ENCODE measurements around the gene NRXN3. TPM values are rescaled to one million over a fixed set of nuclear protein-coding genes. Genes with fewer than 3 reads are reported as not detected.
A peak's percentile ranks its signal among the peaks of the same experiment; 100 is the strongest.
"Not testable (repeated sequence)": the region's sequence is repeated elsewhere in the genome, so short reads cannot be mapped to it uniquely, and the experiment has no call there.

The NRXN3 gene
- total RNA-seq, 1 donor from 2014 or later: 1.0 TPM

DNA sequence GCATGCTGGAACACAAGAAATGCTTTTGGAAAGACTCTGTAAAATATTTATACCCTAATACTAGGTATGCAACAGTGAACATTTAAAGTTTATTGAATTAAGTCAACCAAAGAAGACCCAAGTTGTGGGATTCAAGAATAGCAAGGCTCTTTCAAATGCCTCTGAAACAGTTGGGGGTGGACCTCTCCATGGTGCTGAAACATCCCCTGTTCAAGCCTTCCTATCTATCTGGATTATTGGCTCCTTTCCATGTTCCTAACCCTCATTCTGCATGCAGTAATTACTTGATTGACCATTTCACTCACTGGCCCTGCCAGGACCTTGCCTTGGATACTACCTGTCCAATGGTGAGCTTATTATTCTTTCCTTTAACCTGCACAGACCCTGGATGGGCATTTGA, 349.7 kb downstream of the NRXN3 start:
- ATAC-seq (no peak), DNase-seq (no peak)
- intact Hi-C loops (cut with micrococcal nuclease): no loop called here

DNA sequence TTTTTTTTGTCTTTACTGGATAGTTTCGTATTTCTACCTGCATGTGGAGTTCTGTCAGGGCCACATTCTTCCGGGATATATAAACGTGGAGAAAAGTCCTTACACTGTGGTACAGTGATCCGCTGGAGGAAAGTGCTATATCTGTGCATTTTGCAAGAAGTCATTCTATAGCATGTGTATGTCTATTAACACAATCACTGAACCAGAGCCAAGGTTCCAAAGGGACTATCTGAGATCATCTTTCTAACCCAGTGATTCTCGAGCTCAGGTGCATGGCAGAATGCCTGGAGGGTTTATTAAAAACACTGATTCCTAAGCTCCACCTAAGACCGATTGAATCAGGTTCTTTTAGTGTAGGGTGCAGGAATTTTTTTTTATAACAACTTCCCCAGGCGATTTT, 354.0 kb downstream of the NRXN3 start:
- no peak for ATAC-seq
- no peak for DNase-seq
- intact Hi-C loops (cut with micrococcal nuclease): no loop called here

DNA sequence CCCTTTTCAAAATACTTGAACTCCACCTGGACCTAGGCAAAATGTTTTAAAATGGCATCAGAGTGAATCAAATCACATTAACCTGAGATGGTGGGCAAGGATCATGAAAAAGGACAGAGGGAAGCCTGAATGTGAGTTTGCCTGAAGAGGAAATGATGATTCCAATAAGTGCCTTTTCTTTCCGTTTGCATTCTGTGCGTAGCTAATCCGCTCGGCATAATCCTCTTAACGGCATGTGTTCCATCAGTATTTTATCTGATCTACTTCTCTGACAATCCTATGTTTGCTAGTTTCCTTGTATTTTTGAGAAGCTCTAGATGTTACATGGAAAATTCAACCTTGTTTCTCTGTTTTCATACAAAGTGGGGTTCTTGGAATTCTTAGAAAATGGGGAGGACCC, 354.6 kb downstream of the NRXN3 start:
- DNase-seq: no peak
- intact Hi-C loops (cut with micrococcal nuclease): no loop called here
- ATAC-seq: no peak

DNA sequence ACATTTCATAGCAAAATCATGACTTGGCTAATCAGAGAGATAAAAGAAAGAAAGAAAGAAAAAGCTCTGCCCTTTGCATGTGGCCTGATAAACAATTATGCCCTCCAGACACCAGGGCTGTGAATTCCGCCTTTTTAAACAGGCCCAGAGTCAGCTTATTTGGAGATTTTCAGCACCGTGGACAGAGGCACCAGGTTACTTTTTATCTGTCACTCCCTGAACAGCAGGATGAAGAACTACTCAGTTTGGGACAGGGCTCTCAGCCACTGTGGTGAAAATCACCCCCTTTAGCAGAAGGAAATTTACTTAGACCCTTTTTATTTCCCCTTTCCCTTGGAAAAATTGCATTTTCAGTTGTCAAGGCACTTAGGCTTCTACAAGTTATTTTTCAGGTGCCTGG, 359.9 kb downstream of the NRXN3 start:
- intact Hi-C loops (cut with micrococcal nuclease): no loop called here
- ATAC-seq (no peak), DNase-seq (no peak)

DNA sequence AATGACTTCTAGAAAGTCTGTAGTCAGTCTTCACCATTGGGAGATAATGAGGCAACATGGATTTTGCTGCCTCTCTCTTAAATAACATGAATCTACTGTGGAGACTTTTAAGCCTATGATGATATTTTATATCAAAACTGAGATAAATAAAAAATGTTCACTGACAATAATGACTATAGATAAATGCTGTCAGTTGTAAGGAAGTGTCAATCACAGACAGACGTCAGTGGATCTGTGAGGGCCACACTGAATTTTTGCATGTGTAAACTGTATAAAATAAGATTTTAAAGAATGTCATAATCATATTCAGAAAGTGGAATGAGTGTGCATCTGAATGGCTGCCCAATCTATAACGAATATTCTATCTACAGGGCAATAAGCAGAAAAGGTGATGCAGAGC, 364.0 kb downstream of the NRXN3 start:
- DNase-seq (no peak), ATAC-seq (no peak)
- intact Hi-C loops (cut with micrococcal nuclease): no loop called here

DNA sequence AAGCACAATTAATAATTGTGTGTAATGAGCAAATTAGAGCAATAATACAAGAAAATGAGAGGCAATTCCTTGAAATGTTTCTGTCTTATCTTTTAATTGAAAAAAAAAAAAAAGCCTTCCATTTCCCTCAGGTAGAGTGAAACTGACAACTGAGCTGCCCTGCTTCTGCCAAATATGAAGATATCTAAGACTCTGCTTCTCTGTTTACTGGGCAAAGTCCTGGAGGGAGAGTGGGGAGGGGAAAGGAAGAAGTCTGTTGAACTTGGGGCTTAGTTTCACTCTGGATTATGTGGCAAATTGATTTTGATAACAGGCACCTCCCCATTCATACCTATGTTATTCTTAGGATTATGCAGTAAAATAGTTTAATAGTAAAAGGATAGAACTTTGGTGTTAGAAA, 364.9 kb downstream of the NRXN3 start:
- DNase-seq: no peak
- intact Hi-C loops (cut with micrococcal nuclease): no loop called here
- ATAC-seq: no peak

DNA sequence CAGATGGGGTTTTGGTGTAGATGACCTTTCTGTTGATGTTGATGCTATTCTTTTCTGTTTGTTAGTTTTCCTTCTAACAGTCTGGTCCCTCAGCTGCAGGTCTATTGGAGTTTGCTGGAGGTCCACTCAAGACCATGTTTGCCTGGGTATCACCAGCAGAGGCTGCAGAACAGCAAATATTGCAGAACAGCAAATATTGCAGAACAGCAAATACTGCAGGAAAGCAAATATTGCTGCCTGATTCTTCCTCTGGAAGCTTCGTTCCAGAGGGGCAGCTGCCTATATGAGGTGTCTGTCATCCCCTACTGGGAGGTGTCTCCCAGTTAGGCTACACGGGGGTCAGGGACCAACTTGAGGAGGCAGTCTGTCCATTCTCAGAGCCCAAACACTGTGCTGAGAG, 371.6 kb downstream of the NRXN3 start:
- DNase-seq; intact Hi-C loops (cut with micrococcal nuclease); ATAC-seq: not testable (repeated sequence)

DNA sequence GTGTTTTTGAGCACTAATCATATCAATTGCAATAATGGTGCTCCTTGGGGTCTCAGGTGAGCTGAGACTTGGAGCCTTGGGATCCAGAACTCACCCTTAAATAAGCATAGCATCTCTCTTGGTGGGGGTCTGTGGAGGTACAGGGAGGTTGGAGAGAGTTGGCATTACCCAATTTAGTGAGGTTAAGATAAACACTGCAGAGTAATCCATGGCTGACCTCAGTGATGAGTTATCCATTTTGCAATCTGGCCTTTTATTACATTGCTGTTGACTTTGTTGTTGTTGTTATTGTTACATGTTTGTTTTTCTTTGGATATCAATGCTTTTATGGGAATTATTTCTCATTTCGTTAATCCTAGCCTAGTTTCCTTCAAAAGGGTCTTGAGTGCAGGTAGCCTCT, 373.3 kb downstream of the NRXN3 start:
- intact Hi-C loops (cut with micrococcal nuclease): no loop called here
- no peak for ATAC-seq
- DNase-seq: no peak

DNA sequence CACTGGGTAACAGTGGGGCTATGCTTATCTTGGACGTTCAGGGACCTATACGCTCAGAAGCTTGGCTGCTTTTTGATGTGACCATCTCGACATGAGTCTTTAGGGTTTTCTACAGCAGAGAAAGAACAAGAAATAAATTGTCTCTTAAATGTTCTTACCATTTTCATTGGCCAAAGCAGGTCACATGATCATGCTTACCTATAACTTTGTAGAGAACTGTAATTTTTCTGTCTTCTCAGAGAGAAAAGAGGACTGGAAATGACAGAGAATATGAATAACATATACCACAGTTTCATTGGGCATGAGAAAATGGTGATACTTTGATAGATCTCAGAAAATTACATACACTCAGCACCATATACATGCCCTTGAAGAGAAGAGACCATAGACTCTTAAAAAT, 390.9 kb downstream of the NRXN3 start:
- ATAC-seq: no peak
- intact Hi-C loops (cut with micrococcal nuclease): loop anchor here (10.0 kb wide), 1 partner anchor 116 kb away; no protein-coding TSS in a partner anchor
- no peak for DNase-seq

DNA sequence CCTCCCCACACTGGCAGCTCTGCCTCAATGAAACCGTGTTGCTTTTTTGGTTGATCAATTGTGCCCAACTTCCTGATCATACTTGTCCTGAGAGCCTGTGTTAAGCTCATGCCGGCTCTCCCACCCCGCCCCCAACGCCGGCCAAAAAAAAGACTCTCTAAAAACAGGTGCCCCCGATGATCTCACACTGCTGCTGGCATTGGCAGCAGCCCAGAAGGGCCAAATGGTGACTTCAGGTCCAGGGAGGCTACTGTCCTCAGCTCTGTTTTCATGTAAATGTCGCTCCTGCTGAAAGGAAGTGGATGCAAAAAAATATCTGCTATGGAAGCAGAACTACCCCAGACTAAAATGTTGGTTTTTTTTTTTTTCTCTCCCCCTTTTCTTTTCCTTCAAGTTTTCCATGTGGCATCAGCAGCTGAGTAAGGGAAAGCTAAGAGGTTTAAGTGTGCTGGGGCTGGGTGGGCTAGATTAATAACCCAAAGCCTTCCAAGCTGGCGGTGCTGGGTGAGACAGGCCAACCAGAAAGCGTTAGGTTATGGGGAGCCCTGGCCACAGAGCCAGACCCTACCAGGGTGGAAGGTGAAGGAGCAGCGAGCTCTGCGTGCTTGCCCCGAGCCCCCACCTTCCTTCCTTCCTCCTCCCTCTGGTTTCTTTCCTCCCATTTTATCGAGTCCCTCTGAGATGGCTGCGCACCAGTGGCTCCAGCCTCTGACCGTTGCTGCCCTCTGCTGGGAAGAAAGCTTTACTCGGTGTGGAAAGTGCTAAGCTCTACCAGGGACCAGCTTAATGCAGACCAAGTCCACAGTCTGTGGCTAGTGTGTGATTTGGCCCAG, 396.1 kb downstream of the NRXN3 start:
- DNase-seq (peak; percentile 64), ATAC-seq (peak; percentile 94)
- intact Hi-C loops (cut with micrococcal nuclease): loop anchor here (5.0 to 10.0 kb wide), 2 partner anchors 121 to 704 kb away; no protein-coding TSS in a partner anchor

DNA sequence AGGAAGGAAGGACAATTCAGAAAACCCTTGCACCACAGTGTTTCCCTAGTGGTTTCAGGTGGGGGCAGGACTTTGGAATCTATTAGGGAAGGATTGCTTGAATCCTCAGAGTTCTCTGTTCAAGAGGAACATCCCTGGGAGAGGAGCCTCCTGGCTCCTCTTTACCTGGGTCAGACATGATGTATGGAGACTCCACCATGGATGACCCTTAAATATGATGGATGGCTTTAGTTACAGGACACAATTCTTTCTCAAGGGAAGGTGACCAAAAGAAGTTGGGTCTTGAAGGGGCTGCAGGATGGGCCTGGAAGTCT, 396.6 kb downstream of the NRXN3 start:
- DNase-seq (no peak), ATAC-seq (no peak)
- intact Hi-C loops (cut with micrococcal nuclease): loop anchor here (5.0 to 10.0 kb wide), 2 partner anchors 122 to 705 kb away; no protein-coding TSS in a partner anchor

DNA sequence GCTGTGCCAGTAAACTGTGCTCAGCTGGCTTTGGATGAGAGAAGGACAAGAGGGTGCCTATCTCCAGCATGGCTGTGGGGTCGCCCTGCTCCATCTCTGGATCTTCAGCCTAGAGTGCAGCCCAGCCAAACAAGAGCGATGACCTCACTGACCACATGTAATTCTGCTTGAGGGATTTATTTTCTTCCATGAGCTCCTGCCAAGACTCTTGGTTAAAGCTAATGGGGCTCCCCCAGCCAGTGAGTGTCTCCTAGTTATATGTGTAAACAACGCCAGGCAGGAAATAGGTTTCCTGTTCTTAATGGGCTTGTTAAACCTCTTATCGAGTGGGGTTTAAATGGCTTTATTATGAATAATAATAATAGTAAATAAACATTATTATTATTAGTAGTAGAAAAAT, 397.2 kb downstream of the NRXN3 start:
- ATAC-seq: no peak
- intact Hi-C loops (cut with micrococcal nuclease): loop anchor here (5.0 to 10.0 kb wide), 2 partner anchors 123 to 705 kb away; no protein-coding TSS in a partner anchor
- no peak for DNase-seq

DNA sequence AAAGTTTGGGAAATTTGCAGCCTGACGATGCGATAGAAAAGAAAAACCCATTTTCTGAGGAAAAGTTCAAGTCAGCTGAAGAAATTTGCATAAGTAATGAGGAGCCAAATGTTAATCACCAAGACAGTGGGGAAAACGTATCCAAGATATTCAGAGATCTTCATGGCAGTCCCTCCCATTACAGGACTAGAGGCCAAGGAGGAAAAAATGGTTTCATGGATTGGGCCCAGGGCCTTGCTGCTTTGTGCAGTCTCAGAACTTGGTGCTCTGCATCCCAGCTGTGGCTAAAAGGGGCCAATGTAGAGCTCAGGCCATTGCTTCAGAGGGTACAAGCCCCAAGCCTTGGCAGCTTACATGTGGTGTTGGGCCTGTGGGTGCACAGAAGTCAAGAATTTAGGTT, 403.6 kb downstream of the NRXN3 start:
- intact Hi-C loops (cut with micrococcal nuclease); ATAC-seq; DNase-seq: not testable (repeated sequence)

DNA sequence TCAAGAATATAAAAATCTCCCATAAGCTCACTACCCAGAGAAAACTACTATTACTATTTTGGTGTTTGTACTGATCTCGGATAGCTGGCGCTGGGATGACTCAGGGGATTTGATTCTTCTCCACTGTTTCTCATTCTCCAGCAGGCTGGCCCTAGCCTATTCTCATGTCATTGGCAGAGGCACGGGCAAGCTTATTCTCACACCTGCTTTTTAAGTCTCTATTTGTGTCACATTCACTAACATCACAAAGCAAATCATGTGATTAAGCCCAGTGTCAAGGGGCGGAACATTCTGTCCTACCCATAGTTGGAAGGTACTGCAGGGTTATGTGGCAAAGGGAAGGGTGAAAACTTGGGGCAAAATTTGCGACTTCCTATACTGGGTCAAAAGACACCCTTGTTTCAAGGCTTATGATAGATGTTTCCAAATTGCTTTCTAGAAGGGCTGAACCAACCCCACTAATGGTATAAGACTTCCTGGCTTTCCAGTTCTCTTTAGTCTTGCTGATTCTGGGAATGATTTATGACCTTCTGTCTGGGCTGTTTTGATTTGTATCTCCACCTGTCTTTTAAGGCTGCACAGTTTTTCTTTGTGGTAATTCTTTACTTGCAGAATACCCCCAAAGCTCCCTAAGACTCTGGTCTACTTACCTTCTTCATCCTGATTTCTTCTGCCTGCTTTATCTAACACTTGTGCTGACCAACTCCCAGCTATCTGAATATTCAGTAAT, 406.4 kb downstream of the NRXN3 start:
- ATAC-seq (no peak), DNase-seq (no peak)
- intact Hi-C loops (cut with micrococcal nuclease): no loop called here

DNA sequence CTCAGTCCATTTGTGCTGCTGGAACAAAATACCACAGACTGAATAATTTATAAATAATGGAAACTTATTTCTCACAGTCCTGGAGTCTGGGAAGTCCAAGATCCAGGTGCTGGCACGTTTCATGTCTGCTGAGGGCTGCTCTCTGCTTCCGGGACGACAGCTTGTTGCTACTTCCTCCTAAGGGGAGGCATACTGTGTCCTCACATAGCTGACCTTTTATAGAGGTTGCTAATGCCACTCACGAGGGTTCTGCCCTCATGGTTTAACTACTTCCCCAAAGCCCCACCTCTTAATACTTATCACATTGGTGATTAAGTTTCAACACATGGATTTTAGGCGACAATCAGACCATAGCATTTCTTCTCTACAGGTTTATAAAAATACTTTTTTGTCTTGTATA, 411.1 kb downstream of the NRXN3 start:
- DNase-seq (no peak), ATAC-seq (no peak)
- intact Hi-C loops (cut with micrococcal nuclease): no loop called here

DNA sequence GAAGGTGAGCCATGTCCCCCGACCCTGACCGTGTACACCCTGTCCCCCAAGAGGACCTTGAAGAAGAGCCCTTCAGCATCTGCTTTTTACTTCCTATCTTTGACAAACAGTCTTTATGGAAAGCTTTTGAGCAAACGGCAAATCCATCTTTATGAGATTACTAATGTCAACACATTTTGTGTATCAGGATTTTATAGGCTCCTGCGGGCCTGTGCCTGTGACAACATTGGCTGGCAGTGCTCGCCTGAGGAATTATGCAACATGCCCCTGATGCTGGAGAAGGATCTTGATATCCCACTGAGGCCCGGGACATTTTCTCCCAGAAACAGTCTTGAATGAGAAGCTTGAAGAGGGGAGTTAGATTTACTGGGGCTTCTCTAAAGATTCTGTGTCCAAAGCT, 416.5 kb downstream of the NRXN3 start:
- DNase-seq (no peak), ATAC-seq (no peak)
- intact Hi-C loops (cut with micrococcal nuclease): no loop called here

DNA sequence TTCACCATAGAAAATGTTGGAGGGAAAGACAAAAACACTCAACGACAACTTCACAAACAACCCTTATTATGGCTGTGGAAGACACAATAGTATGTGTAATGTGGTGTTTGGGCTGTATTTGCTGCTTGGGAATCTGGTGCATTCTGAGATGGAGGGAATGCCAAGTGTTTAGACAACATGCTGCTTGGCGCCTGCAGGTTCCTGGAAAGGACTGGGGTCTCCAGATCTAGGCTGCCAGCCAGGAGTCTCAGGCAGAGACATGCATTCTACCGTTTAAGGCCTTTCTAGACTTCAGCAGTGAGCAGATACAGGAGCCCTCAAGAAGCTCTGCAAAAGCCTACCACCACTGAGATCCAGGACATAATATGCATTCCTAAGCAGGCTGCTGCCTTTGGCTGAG, 418.7 kb downstream of the NRXN3 start:
- intact Hi-C loops (cut with micrococcal nuclease): no loop called here
- DNase-seq: no peak
- no peak for ATAC-seq

DNA sequence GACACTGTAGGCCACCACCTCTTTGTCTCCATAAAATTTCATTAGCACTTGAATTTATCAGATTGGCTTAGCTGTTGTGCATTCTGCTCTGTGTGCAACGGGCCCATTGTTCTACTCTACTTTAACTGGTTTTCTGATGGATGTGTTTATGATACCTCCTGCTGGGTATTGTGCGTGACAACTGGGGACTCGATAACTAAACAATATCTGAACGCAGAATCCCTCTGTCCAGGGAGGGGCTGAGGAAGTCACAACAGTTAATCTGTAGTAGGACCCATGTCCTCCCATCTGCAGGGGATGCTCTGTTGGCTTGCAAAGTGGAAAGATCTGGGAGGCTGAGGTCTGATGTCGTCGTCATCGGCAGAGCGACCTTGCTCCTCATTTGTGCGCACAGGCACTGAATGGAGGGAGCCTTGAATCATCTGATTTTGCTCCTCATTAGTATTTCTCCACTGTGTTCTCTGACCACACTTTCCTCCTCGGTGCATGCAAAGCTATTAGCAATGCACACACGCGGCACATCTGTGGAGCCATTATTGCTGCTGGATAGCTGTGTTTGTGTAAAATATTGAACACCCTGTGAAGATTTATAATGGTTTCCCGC, 422.5 kb downstream of the NRXN3 start:
- no peak for DNase-seq
- no peak for ATAC-seq
- intact Hi-C loops (cut with micrococcal nuclease): no loop called here

DNA sequence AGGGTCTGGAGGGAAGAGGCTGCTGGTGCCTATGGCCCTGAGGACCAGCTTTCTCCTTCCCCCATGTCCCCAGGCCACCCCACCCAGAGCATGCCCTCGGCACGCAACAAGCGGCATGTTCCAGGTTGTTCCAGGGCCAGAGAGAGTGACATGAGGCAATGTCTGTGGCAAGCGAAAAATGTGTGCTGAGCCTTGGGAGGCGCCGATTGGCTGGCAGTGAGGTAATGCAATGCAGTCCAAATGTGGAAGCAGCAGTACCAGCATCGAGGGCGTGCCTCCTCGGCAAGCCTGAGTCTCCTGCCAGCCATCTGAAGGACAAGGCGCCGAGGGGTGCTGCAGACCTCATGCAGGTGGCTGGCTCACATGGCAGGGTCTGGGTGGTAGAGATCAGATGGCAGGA, 423.8 kb downstream of the NRXN3 start:
- intact Hi-C loops (cut with micrococcal nuclease): no loop called here
- ATAC-seq (no peak), DNase-seq (no peak)

DNA sequence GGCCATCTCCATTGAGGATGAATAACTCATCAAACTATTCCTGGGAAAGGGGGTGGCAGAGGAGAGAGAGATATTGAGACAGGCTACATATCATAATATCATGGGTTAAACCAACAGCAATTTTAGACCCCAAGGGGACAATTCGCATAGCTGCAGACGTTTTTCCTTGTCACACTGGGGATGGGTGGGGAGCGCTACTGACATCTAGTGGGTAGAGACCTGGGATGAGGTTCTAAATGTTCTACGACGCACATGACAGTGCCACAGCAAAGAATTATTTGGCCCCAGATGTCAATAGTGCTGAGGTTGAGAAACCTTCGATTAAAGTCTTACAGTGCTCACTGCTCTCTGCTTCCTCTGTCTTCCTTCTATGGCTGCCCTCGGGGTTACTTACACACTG, 425.6 kb downstream of the NRXN3 start:
- ATAC-seq: no peak
- intact Hi-C loops (cut with micrococcal nuclease): no loop called here
- no peak for DNase-seq

Data from left ventricle myocardium superior (tissue), 1 donor.